Ascending aorta (tissue), 2 donors: ENCODE results near the gene RAET1G. TPM values are rescaled to one million over a fixed set of nuclear protein-coding genes. Genes with fewer than 3 reads are reported as not detected.
A peak's percentile ranks its signal among the peaks of the same experiment; 100 is the strongest.
"Not testable (repeated sequence)": the region's sequence is repeated elsewhere in the genome, so short reads cannot be mapped to it uniquely, and the experiment has no call there.

Experiments used
- DNase-seq, 2 donors: peaks; one replicate each; pipeline ENCODE4 v3.0.0-alpha.2; 2019; ENCODE audit warnings: low spot score in 2 of 2
- H3K27ac ChIP-seq, 2 donors: fragments of 200-600 bp; sonication (generic); one replicate each; pipeline ENCODE4 v1.5.1; 2016 to 2017; ENCODE audit warnings: mild to moderate bottlenecking in 1 of 2
- H3K27me3 ChIP-seq: fragments of 200-600 bp; sonication (generic); one replicate; pipeline ENCODE4 v1.5.1; 2017
- H3K36me3 ChIP-seq, 2 donors: fragments of 200-600 bp; sonication (generic); one replicate each; pipeline ENCODE4 v1.5.1; 2016
- H3K4me1 ChIP-seq, 2 donors: fragments of 200-600 bp; sonication (generic); one replicate each; pipeline ENCODE4 v1.5.1; 2016 to 2017; ENCODE audit warnings: mild to moderate bottlenecking in 1 of 2
- H3K4me3 ChIP-seq, 2 donors: fragments of 200-600 bp; sonication (generic); one replicate each; pipeline ENCODE4 v1.5.1; 2016 to 2017; ENCODE audit warnings: mild to moderate bottlenecking in 1 of 2
- H3K9me3 ChIP-seq, 2 donors: fragments of 200-600 bp; sonication (generic); one replicate each; pipeline ENCODE4 v1.5.1; 2016
- intact Hi-C: fragments of 100-400 bp; cut with DNase I; formaldehyde crosslinking; loops from one replicate; pipeline ENCODE4 v1.15.1; 2023
- total RNA-seq: library from RNA; depleted of rRNA; stranded (reverse); fragments of >200 nt; gene quantifications from one replicate; pipeline ENCODE4 v1.1.0, GENCODE V29; 2016
- TF ChIP-seq, protein P1 (sequence below), 3 experiments: fragments of 200-600 bp in 2 of 3; fragments of 450-650 bp in 1 of 3; sonication (generic) in 2 of 3; IDR thresholded peaks; one replicate each; pipeline ENCODE4 v1.5.1; 2016 to 2019; ENCODE audit warnings: antibody characterized with exemption in 3 of 3, mild to moderate bottlenecking in 1 of 3, moderate library complexity in 1 of 3

RAET1G gene, protein sequence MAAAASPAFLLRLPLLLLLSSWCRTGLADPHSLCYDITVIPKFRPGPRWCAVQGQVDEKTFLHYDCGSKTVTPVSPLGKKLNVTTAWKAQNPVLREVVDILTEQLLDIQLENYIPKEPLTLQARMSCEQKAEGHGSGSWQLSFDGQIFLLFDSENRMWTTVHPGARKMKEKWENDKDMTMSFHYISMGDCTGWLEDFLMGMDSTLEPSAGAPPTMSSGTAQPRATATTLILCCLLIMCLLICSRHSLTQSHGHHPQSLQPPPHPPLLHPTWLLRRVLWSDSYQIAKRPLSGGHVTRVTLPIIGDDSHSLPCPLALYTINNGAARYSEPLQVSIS
- not detected for total RNA-seq

GRCh38 chr6:149922642-149923326, at the start of gene RAET1G:
TSS of gene RAET1G (minus strand) at chr6:149923121. CDS start at chr6:149923010, 111 bp downstream.
- H3K4me3 ChIP-seq = peak within 1 kb of the TSS; percentile 54 to 65
- no peaks in the 10 kb centered on the region for H3K27me3 ChIP-seq
- intact Hi-C loops = loop anchor here (2.0 to 10.0 kb wide), 2 partner anchors 26 to 178 kb away; partner anchors contain the start of genes NUP43 and PCMT1
- H3K27ac ChIP-seq = no peak within 1 kb of the TSS
- TF ChIP-seq, protein P1, sequence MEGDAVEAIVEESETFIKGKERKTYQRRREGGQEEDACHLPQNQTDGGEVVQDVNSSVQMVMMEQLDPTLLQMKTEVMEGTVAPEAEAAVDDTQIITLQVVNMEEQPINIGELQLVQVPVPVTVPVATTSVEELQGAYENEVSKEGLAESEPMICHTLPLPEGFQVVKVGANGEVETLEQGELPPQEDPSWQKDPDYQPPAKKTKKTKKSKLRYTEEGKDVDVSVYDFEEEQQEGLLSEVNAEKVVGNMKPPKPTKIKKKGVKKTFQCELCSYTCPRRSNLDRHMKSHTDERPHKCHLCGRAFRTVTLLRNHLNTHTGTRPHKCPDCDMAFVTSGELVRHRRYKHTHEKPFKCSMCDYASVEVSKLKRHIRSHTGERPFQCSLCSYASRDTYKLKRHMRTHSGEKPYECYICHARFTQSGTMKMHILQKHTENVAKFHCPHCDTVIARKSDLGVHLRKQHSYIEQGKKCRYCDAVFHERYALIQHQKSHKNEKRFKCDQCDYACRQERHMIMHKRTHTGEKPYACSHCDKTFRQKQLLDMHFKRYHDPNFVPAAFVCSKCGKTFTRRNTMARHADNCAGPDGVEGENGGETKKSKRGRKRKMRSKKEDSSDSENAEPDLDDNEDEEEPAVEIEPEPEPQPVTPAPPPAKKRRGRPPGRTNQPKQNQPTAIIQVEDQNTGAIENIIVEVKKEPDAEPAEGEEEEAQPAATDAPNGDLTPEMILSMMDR (IDR thresholded peaks at IDR 0.05) = no peak
- no peaks in the 10 kb centered on the region for H3K9me3 ChIP-seq
- H3K4me1 ChIP-seq = peaks cover 7 to 13% of the 10 kb centered on the region in 2 donors
- peak; percentile 78 to 93 for DNase-seq
- no peaks in the 10 kb centered on the region for H3K36me3 ChIP-seq

- no peak overlapping the region for H3K27ac ChIP-seq
- peaks cover 0 to 7% of the 10 kb centered on the region in 2 donors for H3K4me1 ChIP-seq
- H3K27me3 ChIP-seq = no peaks in the 10 kb centered on the region
- H3K4me3 ChIP-seq = no peak overlapping the region
- H3K9me3 ChIP-seq = no peaks in the 10 kb centered on the region
- TF ChIP-seq, protein P1 (IDR thresholded peaks at IDR 0.05) = no peak
- no peak for DNase-seq
- intact Hi-C loops = no loop called here
- no peaks in the 10 kb centered on the region for H3K36me3 ChIP-seq
Observed at GRCh38 chr6:149969635-149970034, 46.7 kb upstream of the RAET1G start.

- H3K4me3 ChIP-seq, H3K27ac ChIP-seq, H3K36me3 ChIP-seq, intact Hi-C loops, DNase-seq, H3K9me3 ChIP-seq, H3K27me3 ChIP-seq: not testable (repeated sequence)
- H3K4me1 ChIP-seq = peaks cover 0 to 14% of the 10 kb centered on the region in 2 donors
Observed at GRCh38 chr6:149968909-149969308, 46.0 kb upstream of the RAET1G start.

GRCh38 chr6:149967999-149968398, 45.1 kb upstream of the RAET1G start:
- H3K36me3 ChIP-seq, DNase-seq, intact Hi-C loops, H3K4me3 ChIP-seq, H3K27me3 ChIP-seq, H3K27ac ChIP-seq, H3K9me3 ChIP-seq: not testable (repeated sequence)
- peaks cover 0 to 15% of the 10 kb centered on the region in 2 donors for H3K4me1 ChIP-seq

GRCh38 chr6:149967591-149967990, 44.7 kb upstream of the RAET1G start:
- Histone ChIP-seq H3K27ac (no peak overlapping the region), H3K36me3 (no peaks in the 10 kb centered on the region), H3K4me1 (peaks cover 0 to 15% of the 10 kb centered on the region in 2 donors), H3K4me3 (no peak overlapping the region), H3K27me3 (no peaks in the 10 kb centered on the region), H3K9me3 (no peaks in the 10 kb centered on the region)
- no peak for DNase-seq
- TF ChIP-seq, protein P1 (IDR thresholded peaks at IDR 0.05) = no peak
- intact Hi-C loops = no loop called here

GRCh38 chr6:149966319-149966718, 43.4 kb upstream of the RAET1G start:
- DNase-seq, H3K9me3 ChIP-seq, H3K27me3 ChIP-seq, H3K36me3 ChIP-seq, intact Hi-C loops, H3K27ac ChIP-seq, H3K4me3 ChIP-seq: not testable (repeated sequence)
- H3K4me1 ChIP-seq = peaks cover 0 to 15% of the 10 kb centered on the region in 2 donors
